T1000 (cell line): ENCODE data around the gene RNH1.
"Not testable (repeated sequence)": the region's sequence is repeated elsewhere in the genome, so short reads cannot be mapped to it uniquely, and the experiment has no call there.

Source experiments
- DNase-seq: peaks from one replicate; lab custom pipeline; 2025; ENCODE audit warnings: mixed read lengths; lab: John Stamatoyannopoulos, UW

Gene RNH1

DNA sequence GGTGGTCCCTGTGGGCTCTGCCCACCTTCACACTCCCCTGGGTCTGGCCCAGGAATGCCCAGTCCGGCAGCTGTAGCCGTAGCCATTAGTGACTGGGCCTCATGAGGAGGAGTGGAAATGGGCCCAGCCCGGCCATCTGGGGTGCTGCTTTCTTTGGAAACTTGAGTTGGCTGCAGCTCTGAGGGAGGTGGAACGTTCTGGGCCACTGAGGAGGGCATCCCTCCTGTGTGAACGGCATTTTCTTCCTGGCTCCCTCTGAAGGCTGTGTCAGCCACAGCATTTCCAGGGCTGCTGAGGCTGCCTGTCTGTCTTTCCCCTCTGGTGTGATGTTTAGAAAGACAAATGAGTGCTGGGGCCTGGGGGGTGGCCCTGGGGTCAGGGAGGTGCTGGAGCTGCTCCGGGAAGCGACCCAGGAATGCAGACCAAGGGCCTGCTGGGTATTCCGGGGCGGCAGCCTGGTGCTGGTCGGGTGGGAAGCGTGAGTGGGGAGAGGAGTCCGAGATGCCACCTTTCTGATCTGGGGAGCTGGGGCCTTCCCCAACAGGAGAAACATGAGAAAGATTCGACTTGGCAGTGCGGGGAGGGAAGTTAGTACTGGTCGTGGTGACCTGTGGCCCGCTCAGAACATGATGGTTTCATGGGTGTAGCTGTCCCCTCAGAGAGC, 29.9 kb downstream of the RNH1 start:
- DNase-seq: no peak

DNA sequence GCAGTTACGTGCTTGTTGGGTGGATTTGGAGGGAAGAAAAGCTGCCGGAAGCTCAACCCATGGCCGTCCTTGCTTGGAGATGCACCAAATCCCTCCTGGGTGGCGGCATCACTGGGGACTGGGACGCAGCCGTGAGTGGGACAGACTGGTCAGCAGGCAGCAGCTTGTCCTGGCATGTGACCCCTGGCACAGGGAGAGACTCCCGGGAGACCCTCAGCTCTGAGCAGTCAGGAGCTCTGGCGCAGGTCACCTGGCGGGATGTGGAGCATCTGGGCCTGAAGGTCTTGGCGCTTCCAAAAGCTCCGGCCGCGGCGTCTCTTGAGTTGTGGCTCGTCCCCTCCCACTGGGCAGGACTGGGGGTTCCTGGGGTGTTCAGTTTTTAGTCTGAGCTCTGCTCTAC, 30.6 kb downstream of the RNH1 start:
- DNase-seq: no peak

- DNase-seq: no peak
These were observed 31.1 kb downstream of the RNH1 start for GRCh38 chr11:475941-476340.

GRCh38 chr11:474914-475506, 32.0 kb downstream of the RNH1 start:
- DNase-seq: no peak

DNA sequence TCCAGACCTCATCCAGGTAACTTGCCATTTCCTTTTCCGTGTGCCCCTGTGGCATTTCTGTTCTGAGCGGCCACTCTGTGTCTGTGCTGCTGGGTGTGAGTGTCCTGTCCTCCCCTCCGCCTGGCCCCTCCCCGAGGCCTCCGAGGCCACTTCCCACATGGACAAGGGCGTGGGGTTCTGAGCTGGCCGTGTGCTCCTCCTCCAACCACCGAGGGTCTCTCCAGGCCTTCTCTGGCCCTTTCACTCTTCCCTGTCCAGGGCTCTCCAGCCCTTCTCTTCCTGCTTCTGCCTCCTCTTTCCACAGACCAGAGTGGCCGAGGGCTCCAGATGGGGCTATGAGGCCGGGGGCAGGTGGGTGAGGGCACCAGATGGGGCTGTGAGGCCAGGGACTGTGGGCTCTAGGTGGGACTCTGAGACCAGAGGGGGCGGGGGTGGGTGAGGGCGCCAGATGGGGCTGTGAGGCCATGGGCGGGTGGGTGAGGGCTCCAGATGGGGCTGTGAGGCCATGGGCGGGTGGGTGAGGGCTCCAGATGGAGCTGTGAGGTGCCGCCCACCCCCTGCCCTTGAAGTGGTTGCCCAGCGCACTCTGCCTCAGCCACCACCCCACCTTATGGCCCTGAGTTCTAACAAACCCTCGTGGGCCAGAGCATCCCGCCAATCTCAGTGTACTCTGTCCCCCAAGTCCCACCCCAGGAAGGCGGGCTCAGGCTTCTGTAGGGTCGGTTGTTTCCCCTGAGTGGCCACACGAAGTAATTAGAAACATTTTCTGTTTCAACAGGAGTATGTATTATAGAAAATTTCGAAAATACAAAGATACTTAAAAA, 32.9 kb downstream of the RNH1 start:
- no peak for DNase-seq

GRCh38 chr11:473415-473814, 33.6 kb downstream of the RNH1 start:
- no peak for DNase-seq

DNA sequence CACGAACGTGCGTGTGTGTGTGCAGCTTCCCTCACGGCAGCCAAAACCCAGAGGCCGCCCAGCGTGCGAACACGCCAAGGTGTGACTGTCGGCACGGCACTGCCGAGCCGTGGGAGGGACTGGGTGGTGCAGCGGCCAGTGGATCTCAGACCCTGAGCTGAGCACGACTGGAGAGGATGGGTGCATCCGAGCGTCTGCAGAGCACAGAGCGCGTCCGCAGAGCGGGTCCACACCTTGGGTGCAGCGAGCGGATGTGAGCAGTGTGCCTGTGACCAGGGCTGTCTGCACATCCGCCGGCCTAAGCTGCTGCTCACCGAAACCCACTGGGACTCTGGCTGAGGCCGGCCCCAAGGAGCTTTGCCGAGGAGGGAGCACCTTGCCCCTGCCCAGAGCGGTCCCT, 34.2 kb downstream of the RNH1 start:
- DNase-seq: no peak

DNA sequence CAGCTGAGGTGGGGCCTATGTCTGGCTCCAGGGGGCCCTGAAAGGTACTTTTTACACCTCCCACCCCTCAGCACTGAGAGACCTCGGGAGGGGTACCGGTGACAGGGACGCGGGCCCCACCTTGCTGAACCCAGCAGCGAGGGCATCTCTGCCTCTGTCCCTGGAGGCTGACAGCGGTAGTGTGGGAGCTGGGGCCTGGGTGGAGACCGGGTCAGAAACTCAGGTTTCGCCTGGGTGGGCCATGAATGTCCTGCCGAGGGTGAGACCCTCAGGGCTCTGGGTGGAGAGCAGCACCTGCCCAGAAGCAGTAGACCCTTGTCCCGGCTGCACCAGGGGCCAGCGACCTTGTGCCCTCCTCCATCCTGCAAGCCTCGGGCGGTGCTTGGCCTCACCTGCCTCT, 34.8 kb downstream of the RNH1 start:
- DNase-seq: no peak

DNA sequence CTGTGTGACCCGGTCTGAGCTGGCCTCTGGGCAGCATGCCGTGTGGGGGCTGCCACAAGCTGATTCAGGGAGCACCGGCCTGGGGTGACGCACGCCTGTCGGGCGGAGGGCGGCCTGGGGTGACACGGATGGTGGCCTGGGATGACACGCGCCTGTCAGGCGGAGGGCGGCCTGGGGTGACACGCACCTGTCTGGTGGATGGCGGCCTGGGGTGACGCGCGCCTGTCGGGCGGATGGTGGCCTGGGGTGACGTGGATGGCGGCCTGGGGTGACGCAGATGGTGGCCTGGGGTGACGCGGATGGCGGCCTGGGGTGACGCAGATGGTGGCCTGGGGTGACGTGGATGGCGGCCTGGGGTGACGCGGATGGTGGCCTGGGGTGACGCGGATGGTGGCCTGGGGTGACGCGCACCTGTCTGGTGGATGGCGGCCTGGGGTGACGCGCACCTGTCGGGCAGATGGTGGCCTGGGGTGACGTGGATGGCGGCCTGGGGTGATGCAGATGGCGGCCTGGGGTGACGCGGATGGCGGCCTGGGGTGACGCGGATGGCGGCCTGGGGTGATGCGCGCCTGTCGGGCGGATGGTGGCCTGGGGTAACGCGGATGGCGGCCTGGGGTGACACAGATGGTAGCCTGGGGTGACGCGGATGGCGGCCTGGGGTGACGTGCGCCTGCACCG, 35.4 kb downstream of the RNH1 start:
- DNase-seq: no peak

DNA sequence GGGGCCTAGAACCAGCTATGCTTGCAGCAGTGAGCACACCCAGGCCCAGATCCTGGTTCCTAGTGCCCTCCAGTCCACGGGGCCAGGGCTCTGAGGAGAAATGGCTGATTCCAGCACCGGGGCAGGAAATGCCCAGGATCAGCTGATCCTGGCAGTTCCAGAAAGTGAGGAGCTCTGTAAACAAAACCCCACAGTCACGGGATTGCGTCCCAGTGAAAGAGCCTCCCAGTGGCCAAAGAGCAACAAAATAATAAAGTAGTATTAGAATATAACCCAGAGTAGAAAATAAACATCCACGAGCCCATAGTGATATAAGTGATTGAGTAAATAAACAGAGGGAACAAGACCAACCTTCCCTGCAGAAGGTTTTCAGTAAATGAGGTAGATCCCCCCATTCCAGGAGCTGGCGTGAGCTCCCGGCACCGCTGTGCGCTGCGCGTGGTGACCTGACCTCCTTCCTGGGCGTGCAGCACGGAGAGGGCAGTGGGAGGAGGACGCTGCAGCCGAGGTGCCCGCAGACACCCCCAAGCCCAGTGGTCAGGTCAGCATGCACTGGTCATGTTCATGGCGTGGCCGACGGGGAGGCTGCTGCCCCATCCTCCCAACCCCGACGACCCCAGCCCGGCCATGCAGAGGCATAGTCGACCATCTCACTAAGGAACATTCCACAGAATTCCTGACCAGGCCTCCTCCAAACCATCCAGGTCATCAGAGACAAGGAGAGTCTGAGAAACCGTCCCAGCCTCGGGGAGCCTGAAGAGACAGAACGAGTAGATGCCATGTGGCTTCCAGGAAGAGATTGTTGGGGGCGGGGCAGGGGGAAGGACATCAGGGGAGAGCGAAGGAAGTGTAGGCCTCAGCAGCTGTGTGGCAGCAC, 37.1 kb downstream of the RNH1 start:
- DNase-seq: no peak

DNA sequence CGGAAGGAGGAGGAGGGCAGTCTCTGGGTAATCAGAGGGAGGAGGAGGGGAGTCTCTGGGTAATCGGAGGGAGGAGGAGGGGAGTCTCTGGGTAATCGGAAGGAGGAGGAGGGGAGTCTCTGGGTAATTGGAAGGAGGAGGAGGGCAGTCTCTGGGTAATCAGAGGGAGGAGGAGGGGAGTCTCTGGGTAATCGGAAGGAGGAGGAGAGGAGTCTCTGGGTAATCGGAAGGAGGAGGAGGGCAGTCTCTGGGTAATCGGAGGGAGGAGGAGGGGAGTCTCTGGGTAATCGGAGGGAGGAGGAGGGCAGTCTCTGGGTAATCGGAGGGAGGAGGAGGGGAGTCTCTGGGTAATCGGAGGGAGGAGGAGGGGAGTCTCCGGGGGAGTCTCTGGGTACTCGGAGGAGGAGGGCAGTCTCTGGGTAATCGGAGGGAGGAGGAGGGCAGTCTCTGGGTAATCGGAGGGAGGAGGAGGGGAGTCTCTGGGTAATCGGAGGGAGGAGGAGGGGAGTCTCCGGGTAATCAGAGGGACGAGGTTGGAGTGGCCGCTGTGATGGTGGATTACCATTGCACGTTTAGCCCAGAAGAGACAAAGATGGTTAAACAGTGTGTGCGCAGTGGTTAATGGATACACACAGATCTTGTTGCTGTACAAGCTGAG, 37.9 kb downstream of the RNH1 start:
- not testable (repeated sequence) for DNase-seq

GRCh38 chr11:468493-468892, 38.5 kb downstream of the RNH1 start:
- DNase-seq: no peak

DNA sequence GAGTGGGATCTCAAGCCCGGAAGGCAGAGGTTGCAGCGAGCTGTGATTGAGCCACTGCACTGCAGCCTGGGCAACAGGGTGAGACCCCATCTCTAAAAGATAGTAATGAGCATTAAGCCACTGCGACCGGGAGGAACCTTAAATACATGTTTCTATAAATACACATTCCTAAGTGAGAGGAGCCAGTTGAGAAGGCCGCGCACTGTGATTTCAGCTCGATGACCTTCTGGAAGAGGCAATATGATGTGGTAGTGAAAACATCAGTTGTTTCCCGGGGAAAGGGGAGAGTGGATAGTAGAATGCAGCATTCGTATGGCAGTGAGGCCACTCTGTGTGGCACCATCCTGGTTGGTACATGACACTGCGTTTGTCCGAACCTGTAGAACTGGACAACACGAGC, 39.0 kb downstream of the RNH1 start:
- DNase-seq: no peak

GRCh38 chr11:465896-466530, 41.0 kb downstream of the RNH1 start:
- no peak for DNase-seq

GRCh38 chr11:464316-464715, 42.7 kb downstream of the RNH1 start:
- no peak for DNase-seq

- DNase-seq: no peak
These were observed 44.7 kb downstream of the RNH1 start for GRCh38 chr11:462107-462890.

GRCh38 chr11:461626-462025, 45.4 kb downstream of the RNH1 start:
- no peak for DNase-seq

GRCh38 chr11:460331-461199, 46.5 kb downstream of the RNH1 start:
- DNase-seq: no peak
